ENCODE measurements around the gene CAMK4. TPM values are rescaled to one million over a fixed set of nuclear protein-coding genes. Genes with fewer than 3 reads are reported as not detected.

Gene CAMK4
- total and polyA plus RNA-seq, 3 donors from 2014 or later, result 35.4 to 76.9 (median 60.3) TPM

- intact Hi-C loops (cut with DNase I; ENCODE audit: low total_unique reads), result no loop called here
- H3K9me3 ChIP-seq, result no peaks in the 10 kb centered on the region
- no peaks in the 10 kb centered on the region for H3K36me3 ChIP-seq (ENCODE audit: low read depth, missing control alignments)
- TF ChIP-seq POLR2A (IDR thresholded peaks at IDR 0.05), result no peak
- TF ChIP-seq, protein P1, sequence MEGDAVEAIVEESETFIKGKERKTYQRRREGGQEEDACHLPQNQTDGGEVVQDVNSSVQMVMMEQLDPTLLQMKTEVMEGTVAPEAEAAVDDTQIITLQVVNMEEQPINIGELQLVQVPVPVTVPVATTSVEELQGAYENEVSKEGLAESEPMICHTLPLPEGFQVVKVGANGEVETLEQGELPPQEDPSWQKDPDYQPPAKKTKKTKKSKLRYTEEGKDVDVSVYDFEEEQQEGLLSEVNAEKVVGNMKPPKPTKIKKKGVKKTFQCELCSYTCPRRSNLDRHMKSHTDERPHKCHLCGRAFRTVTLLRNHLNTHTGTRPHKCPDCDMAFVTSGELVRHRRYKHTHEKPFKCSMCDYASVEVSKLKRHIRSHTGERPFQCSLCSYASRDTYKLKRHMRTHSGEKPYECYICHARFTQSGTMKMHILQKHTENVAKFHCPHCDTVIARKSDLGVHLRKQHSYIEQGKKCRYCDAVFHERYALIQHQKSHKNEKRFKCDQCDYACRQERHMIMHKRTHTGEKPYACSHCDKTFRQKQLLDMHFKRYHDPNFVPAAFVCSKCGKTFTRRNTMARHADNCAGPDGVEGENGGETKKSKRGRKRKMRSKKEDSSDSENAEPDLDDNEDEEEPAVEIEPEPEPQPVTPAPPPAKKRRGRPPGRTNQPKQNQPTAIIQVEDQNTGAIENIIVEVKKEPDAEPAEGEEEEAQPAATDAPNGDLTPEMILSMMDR (IDR thresholded peaks at IDR 0.05), result no peak
- no peaks in the 10 kb centered on the region for H3K27me3 ChIP-seq
- no peak overlapping the region for H3K27ac ChIP-seq
- WGBS, 2 donors, result 96 to 100% methylated on average over 2 of the region's 2 CpGs
- no peak for DNase-seq
- H3K4me3 ChIP-seq, result no peak overlapping the region
- no peaks in the 10 kb centered on the region for H3K4me1 ChIP-seq
Observed at GRCh38 chr5:111478898-111479297, 254.7 kb downstream of the CAMK4 start.

GRCh38 chr5:111480346-111480745 lies 256.2 kb downstream of the CAMK4 start:
- WGBS, 2 donors, result 61 to 66% methylated on average over 4 of the region's 4 CpGs
- Histone ChIP-seq H3K4me1 (no peaks in the 10 kb centered on the region), H3K9me3 (no peaks in the 10 kb centered on the region), H3K36me3 (ENCODE audit: low read depth, missing control alignments) (no peaks in the 10 kb centered on the region), H3K27me3 (no peaks in the 10 kb centered on the region), H3K27ac (no peak overlapping the region), H3K4me3 (no peak overlapping the region)
- TF ChIP-seq, protein P1 (IDR thresholded peaks at IDR 0.05), result no peak
- TF ChIP-seq POLR2A (IDR thresholded peaks at IDR 0.05), result no peak
- intact Hi-C loops (cut with DNase I; ENCODE audit: low total_unique reads), result no loop called here
- no peak for DNase-seq

GRCh38 chr5:111486055-111486454 lies 261.9 kb downstream of the CAMK4 start:
- TF ChIP-seq POLR2A (IDR thresholded peaks at IDR 0.05), result no peak
- TF ChIP-seq, protein P1 (IDR thresholded peaks at IDR 0.05), result no peak
- Histone ChIP-seq H3K36me3 (ENCODE audit: low read depth, missing control alignments) (no peaks in the 10 kb centered on the region), H3K4me3 (no peak overlapping the region), H3K27me3 (no peaks in the 10 kb centered on the region), H3K4me1 (no peaks in the 10 kb centered on the region), H3K27ac (no peak overlapping the region), H3K9me3 (no peaks in the 10 kb centered on the region)
- WGBS, 2 donors, result 30 to 36% methylated on average over 2 of the region's 2 CpGs
- intact Hi-C loops (cut with DNase I; ENCODE audit: low total_unique reads), result no loop called here
- DNase-seq, result no peak

DNA sequence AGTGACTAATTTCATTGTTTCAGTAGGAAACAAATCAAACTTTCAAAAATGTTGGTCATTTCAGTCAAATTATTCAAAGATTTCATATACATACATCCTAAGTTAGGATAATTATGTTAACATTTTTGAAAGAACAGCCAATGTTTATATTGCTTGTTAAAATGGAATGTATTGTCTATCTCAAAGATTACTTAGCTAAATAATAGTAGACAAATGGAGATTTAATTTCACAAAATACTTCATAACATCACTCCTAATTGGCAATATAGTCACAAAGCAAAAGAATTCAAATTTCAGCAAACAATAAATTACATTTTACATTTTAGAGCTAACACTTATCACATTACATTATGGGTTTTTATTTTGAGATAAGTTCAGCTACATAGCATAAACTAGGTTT lies 262.7 kb downstream of the CAMK4 start:
- Histone ChIP-seq H3K27me3 (no peaks in the 10 kb centered on the region), H3K9me3 (no peaks in the 10 kb centered on the region), H3K4me3 (no peak overlapping the region), H3K4me1 (no peaks in the 10 kb centered on the region), H3K27ac (no peak overlapping the region), H3K36me3 (ENCODE audit: low read depth, missing control alignments) (no peaks in the 10 kb centered on the region)
- intact Hi-C loops (cut with DNase I; ENCODE audit: low total_unique reads), result no loop called here
- no peak for DNase-seq
- TF ChIP-seq POLR2A (IDR thresholded peaks at IDR 0.05), result no peak
- TF ChIP-seq, protein P1 (IDR thresholded peaks at IDR 0.05), result no peak

DNA sequence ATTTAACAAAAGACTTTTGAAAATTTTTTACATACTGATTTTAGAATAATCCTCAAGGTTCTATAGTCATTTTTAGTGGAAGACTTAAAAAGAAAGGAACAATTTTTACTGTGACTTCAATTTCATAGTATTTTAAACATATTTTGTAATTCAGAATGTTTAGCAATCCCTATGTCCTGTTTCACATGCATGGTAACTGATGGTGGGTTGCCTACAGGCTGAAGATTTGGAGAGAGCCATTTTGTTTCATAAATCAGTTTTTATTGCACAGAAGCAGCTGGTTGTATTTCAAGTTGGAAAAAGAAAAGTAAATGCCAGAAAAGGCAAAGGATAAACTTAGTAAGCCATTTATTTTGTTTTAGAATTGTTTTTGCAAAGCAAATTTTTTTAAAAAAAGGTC lies 264.2 kb downstream of the CAMK4 start:
- no peaks in the 10 kb centered on the region for H3K4me1 ChIP-seq
- intact Hi-C loops (cut with DNase I; ENCODE audit: low total_unique reads), result no loop called here
- no peak for DNase-seq
- no peaks in the 10 kb centered on the region for H3K9me3 ChIP-seq
- H3K36me3 ChIP-seq (ENCODE audit: low read depth, missing control alignments), result no peaks in the 10 kb centered on the region
- no peaks in the 10 kb centered on the region for H3K27me3 ChIP-seq
- H3K27ac ChIP-seq, result no peak overlapping the region
- TF ChIP-seq POLR2A (IDR thresholded peaks at IDR 0.05), result no peak
- TF ChIP-seq, protein P1 (IDR thresholded peaks at IDR 0.05), result no peak
- no peak overlapping the region for H3K4me3 ChIP-seq
